A549 (cell line): Measurements from ENCODE around the gene PRTN3. TPM values are rescaled to one million over a fixed set of nuclear protein-coding genes. Genes with fewer than 3 reads are reported as not detected.

Source experiments
- ATAC-seq, 2 experiments: fragments of 200-7000 bp in 1 of 2; fragments of >200 bp in 1 of 2; cut with Nextera tagmentation in 1 of 2; cut with Tn5 transposase in 1 of 2; 3 replicates each; pipeline versions ENCODE4 v1.8.0 to v1.9.1; 2018 to 2020; ENCODE audit warnings: mild to moderate bottlenecking in 1 of 2, moderate library complexity in 1 of 2
- CTCF ChIA-PET: fragments of 300-600 bp; sonication (Branson Sonifier 250); formaldehyde crosslinking; extraction: SDS; loops from one replicate; lab custom pipeline; 2021; ENCODE audit warnings: antibody characterized with exemption, inconsistent platforms; lab: Yijun Ruan, JAX
- POLR2A ChIA-PET: fragments of 350-600 bp; formaldehyde crosslinking; extraction: SDS; loops from one replicate; lab custom pipeline; 2021; ENCODE audit warnings: antibody characterized with exemption, inconsistent platforms; lab: Yijun Ruan, JAX
- DNase-seq, 2 experiments: peaks; one replicate each; pipeline versions ENCODE4 v3.0.0 to v3.0.0-alpha.2; 2011 to 2016; ENCODE audit warnings: low read depth in 1 of 2, low spot score in 1 of 2
- FAIRE-seq: peaks from 2 replicates; lab custom pipeline; 2011; peaks lifted over from hg19 to GRCh38; lab: Jason Lieb, UNC
- H3K27ac ChIP-seq, 2 experiments: fragments of >200 bp; sonication (Bioruptor Twin); formaldehyde crosslinking; 3 replicates each; pipeline ENCODE4 v1.5.1; 2016 to 2017
- H3K4me1 ChIP-seq: fragments of >200 bp; sonication (Bioruptor Twin); formaldehyde crosslinking; 3 replicates; pipeline ENCODE4 v1.6.1; 2016
- H3K4me2 ChIP-seq: fragments of >200 bp; sonication (Bioruptor Twin); formaldehyde crosslinking; 3 replicates; pipeline ENCODE4 v1.6.1; 2016
- H3K4me3 ChIP-seq: fragments of >200 bp; sonication (Bioruptor Twin); formaldehyde crosslinking; 3 replicates; pipeline ENCODE4 v1.5.1; 2016
- H3K9me3 ChIP-seq: fragments of >200 bp; sonication (Bioruptor Twin); formaldehyde crosslinking; 3 replicates; pipeline ENCODE4 v1.6.1; 2016
- CBX8 ChIP-seq: fragments of 200-600 bp; sonication (generic); IDR thresholded peaks from 2 replicates; pipeline ENCODE4 v1.6.1; 2016
- CHD2 ChIP-seq: fragments of 150-350 bp; IDR thresholded peaks from 2 replicates; pipeline ENCODE4 v1.6.1; 2014; ENCODE audit warnings: low read length; ENCODE audit not compliant: partially characterized antibody
- ESRRA ChIP-seq: fragments of 150-350 bp; IDR thresholded peaks from 2 replicates; pipeline ENCODE4 v1.6.1; 2014; ENCODE audit warnings: mild to moderate bottlenecking, low read length, borderline replicate concordance
- FOSL2 ChIP-seq, 2 experiments: fragments of 450-650 bp in 1 of 2; fragments of >200 bp in 1 of 2; sonication (Bioruptor Twin) in 1 of 2; formaldehyde crosslinking; IDR thresholded peaks; 2 replicates each; pipeline versions ENCODE4 v1.5.0 to v1.6.1; 2016 to 2020; ENCODE audit warnings: mild to moderate bottlenecking in 1 of 2, moderate library complexity in 1 of 2
- JUNB ChIP-seq: fragments of >200 bp; sonication (Bioruptor Twin); formaldehyde crosslinking; IDR thresholded peaks from 2 replicates; pipeline ENCODE4 v1.6.1; 2016
- KDM1A ChIP-seq: fragments of 200-600 bp; sonication (generic); IDR thresholded peaks from 2 replicates; pipeline ENCODE4 v1.6.1; 2016; ENCODE audit warnings: low read depth, mild to moderate bottlenecking
- NR3C1 ChIP-seq: fragments of >200 bp; sonication (Bioruptor Twin); formaldehyde crosslinking; IDR thresholded peaks from 3 replicates; pipeline ENCODE4 v1.6.1; 2017
- RCOR1 ChIP-seq: fragments of 150-350 bp; IDR thresholded peaks from 2 replicates; pipeline ENCODE4 v1.6.1; 2014; ENCODE audit warnings: antibody characterized with exemption, low read length, low read depth
- RFX5 ChIP-seq: fragments of 450-650 bp; IDR thresholded peaks from 2 replicates; pipeline ENCODE4 v1.7.1; 2014; ENCODE audit warnings: antibody characterized with exemption, mild to moderate bottlenecking, moderate library complexity
- ZFP36 ChIP-seq: fragments of 450-650 bp; IDR thresholded peaks from 2 replicates; pipeline ENCODE4 v1.6.1; 2014; ENCODE audit warnings: borderline replicate concordance; ENCODE audit not compliant: partially characterized antibody
- WGBS: methylation state at CpG from one replicate; pipeline ENCODE4 v1.1.6; 2017; ENCODE audit errors: missing lambda C conversion rate; 5-methylcytosine and 5-hydroxymethylcytosine counted together
- polyA minus RNA-seq: library from RNA; depleted of rRNA, polyadenylated mRNA; stranded (reverse); fragments of >200 nt; gene quantifications from 2 replicates; pipeline ENCODE4 v1.2.3, GENCODE V29; 2011; rRNA and poly(A)+ RNA removed
- polyA plus RNA-seq, 4 experiments: library from polyadenylated mRNA; depleted of rRNA in 3 of 4; stranded (reverse); fragments of >200 nt; fragmentation: RNase III in 1 of 4; extraction: RNeasy Plus Mini Kit Qiagen cat#74134 plus additional on column Dnase treatment in 1 of 4; gene quantifications; 2 replicates in 3 of 4; 3 replicates in 1 of 4; pipeline ENCODE4 v1.2.3, GENCODE V29; 2011 to 2017
- TF ChIP-seq, protein P1 (sequence below): IDR thresholded peaks from 2 replicates; pipeline ENCODE4 v1.6.1; 2012; ENCODE audit warnings: low read depth, borderline replicate concordance
- TF ChIP-seq, protein P2 (sequence below): fragments of 250-450 bp; sonication (Bioruptor Pico); IDR thresholded peaks from 2 replicates; pipeline ENCODE4 v1.5.0; 2021; ENCODE audit warnings: mild to moderate bottlenecking, moderate library complexity, borderline replicate concordance
- TF ChIP-seq, protein P3 (sequence below): IDR thresholded peaks from 2 replicates; pipeline ENCODE4 v1.6.1; 2012
- TF ChIP-seq, protein P4 (sequence below): fragments of >200 bp; sonication (Bioruptor Twin); formaldehyde crosslinking; IDR thresholded peaks from 3 replicates; pipeline ENCODE4 v1.5.1; 2016
- TF ChIP-seq, protein P5 (sequence below): fragments of >200 bp; sonication (Bioruptor Twin); formaldehyde crosslinking; IDR thresholded peaks from 3 replicates; pipeline ENCODE4 v1.6.1; 2016
- TF ChIP-seq, protein P6 (sequence below): fragments of 200-600 bp; sonication (generic); IDR thresholded peaks from 2 replicates; pipeline ENCODE4 v1.6.1; 2016; ENCODE audit warnings: antibody characterized with exemption, mild to moderate bottlenecking, moderate library complexity
- TF ChIP-seq, protein P7 (sequence below): IDR thresholded peaks from 2 replicates; pipeline ENCODE4 v1.6.1; 2012

PRTN3 gene, protein sequence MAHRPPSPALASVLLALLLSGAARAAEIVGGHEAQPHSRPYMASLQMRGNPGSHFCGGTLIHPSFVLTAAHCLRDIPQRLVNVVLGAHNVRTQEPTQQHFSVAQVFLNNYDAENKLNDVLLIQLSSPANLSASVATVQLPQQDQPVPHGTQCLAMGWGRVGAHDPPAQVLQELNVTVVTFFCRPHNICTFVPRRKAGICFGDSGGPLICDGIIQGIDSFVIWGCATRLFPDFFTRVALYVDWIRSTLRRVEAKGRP
- polyA plus RNA-seq (2011; rRNA removed) (0.21 and 0.36 TPM in 2 replicates), polyA plus RNA-seq (2017; fragmentation: RNase III; extraction: RNeasy Plus Mini Kit Qiagen cat#74134 plus additional on column Dnase treatment) (0.18 to 0.39 TPM (median 0.24 TPM) in 3 replicates), polyA minus RNA-seq (0.44 TPM in 1 of 2 replicates, not detected in the other)
- 0.53 and 0.69 TPM in 2 replicates for polyA plus RNA-seq (2012; cell fraction: cytosol; rRNA removed)
- polyA plus RNA-seq (2012; cell fraction: nucleus; rRNA removed), result 0.34 and 0.65 TPM in 2 replicates

DNA sequence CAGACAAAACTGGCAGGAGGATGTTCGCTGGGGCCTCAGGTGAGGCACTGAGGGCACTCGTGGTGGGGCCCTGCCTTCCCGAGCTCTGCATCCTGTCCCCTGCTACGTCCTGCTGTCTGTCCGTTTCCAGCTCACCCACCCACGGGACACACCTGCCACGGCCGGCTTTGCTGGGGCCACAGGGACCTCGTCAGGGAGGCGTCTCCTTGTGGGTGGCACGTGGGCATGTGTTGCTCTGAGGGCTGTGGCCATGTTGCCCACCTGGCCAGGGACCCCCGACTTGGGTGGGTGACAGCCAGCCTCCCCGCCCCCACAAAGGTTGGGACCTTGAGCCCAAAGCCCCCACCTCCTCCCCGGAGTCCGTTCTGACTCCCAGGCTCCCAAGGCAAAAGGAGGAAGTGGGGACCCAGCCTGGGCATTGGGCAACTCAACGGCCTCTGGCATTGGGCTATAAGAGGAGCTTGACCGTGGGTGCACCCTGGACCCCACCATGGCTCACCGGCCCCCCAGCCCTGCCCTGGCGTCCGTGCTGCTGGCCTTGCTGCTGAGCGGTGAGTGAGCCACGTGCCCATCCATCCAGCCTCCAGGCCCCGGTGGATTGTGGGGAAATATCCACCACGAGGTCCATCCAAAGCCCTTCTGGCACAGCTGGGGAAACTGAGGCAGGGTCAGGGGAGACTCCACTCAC is at the start of gene PRTN3:
Gene PRTN3 (plus strand): TSS at position 481 of the 688 bp plus-strand sequence. CDS start 10 bp downstream, at position 491.
- DNase-seq (no peak), ATAC-seq (no peak), FAIRE-seq (no peak)
- H3K9me3 ChIP-seq, result no peaks in the 10 kb centered on the region
- H3K4me2 ChIP-seq, result no peak within 1 kb of the TSS
- H3K4me3 ChIP-seq, result no peak within 1 kb of the TSS
- H3K27ac ChIP-seq, result no peak within 1 kb of the TSS
- CTCF ChIA-PET, result no interaction called here
- TF ChIP-seq, protein P1, sequence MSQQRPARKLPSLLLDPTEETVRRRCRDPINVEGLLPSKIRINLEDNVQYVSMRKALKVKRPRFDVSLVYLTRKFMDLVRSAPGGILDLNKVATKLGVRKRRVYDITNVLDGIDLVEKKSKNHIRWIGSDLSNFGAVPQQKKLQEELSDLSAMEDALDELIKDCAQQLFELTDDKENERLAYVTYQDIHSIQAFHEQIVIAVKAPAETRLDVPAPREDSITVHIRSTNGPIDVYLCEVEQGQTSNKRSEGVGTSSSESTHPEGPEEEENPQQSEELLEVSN, result no peak
- no peak for TF ChIP-seq FOSL2 (IDR thresholded peaks at IDR 0.05)
- no peak for TF ChIP-seq FOSL2 (CRISPR knock-in tag; IDR thresholded peaks at IDR 0.05)
- TF ChIP-seq RFX5, result no peak
- TF ChIP-seq, protein P2, sequence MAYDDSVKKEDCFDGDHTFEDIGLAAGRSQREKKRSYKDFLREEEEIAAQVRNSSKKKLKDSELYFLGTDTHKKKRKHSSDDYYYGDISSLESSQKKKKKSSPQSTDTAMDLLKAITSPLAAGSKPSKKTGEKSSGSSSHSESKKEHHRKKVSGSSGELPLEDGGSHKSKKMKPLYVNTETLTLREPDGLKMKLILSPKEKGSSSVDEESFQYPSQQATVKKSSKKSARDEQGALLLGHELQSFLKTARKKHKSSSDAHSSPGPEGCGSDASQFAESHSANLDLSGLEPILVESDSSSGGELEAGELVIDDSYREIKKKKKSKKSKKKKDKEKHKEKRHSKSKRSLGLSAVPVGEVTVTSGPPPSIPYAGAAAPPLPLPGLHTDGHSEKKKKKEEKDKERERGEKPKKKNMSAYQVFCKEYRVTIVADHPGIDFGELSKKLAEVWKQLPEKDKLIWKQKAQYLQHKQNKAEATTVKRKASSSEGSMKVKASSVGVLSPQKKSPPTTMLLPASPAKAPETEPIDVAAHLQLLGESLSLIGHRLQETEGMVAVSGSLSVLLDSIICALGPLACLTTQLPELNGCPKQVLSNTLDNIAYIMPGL (CRISPR knock-in tag), result no peak
- TF ChIP-seq, protein P3, sequence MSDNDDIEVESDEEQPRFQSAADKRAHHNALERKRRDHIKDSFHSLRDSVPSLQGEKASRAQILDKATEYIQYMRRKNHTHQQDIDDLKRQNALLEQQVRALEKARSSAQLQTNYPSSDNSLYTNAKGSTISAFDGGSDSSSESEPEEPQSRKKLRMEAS, result no peak
- TF ChIP-seq, protein P4, sequence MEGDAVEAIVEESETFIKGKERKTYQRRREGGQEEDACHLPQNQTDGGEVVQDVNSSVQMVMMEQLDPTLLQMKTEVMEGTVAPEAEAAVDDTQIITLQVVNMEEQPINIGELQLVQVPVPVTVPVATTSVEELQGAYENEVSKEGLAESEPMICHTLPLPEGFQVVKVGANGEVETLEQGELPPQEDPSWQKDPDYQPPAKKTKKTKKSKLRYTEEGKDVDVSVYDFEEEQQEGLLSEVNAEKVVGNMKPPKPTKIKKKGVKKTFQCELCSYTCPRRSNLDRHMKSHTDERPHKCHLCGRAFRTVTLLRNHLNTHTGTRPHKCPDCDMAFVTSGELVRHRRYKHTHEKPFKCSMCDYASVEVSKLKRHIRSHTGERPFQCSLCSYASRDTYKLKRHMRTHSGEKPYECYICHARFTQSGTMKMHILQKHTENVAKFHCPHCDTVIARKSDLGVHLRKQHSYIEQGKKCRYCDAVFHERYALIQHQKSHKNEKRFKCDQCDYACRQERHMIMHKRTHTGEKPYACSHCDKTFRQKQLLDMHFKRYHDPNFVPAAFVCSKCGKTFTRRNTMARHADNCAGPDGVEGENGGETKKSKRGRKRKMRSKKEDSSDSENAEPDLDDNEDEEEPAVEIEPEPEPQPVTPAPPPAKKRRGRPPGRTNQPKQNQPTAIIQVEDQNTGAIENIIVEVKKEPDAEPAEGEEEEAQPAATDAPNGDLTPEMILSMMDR, result no peak
- TF ChIP-seq, protein P5, sequence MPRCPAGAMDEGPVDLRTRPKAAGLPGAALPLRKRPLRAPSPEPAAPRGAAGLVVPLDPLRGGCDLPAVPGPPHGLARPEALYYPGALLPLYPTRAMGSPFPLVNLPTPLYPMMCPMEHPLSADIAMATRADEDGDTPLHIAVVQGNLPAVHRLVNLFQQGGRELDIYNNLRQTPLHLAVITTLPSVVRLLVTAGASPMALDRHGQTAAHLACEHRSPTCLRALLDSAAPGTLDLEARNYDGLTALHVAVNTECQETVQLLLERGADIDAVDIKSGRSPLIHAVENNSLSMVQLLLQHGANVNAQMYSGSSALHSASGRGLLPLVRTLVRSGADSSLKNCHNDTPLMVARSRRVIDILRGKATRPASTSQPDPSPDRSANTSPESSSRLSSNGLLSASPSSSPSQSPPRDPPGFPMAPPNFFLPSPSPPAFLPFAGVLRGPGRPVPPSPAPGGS, result no peak
- 61% methylated on average over 7 of the region's 24 CpGs for WGBS
- POLR2A ChIA-PET, result no interaction called here
- H3K4me1 ChIP-seq, result peaks cover 9% of the 10 kb centered on the region; the same call in 1 of the 3 replicates

DNA sequence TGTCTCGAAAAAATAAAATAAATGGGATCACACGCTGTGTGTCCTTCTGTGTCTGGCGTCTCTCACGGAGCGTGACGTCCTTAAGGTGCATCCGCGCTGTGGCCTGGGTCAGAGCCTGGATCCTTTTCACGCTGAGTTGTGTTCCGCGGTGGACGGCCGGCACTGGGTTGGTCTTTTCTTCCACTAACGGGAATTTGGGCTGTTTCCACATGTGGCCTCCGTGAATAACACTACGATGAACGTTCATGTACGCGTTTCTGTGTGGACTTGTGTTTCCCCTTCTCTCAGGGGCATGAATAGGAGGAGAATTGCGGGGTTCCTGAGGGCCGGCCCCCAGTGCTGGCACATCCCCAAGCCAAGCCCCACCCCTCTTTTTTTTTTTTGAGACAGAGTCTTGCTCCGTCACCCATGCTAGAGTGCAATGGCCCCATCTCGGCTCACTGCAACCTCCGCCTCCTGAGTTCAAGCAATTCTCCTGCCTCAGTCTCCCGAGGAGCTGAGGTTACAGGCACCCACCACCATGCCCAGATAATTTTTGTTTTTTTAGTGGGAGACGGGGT is 49.7 kb upstream of the PRTN3 start:
- H3K9me3 ChIP-seq, result no peaks in the 10 kb centered on the region
- peak overlapping the region; percentile 53 for H3K4me2 ChIP-seq
- CTCF ChIA-PET, result interaction anchor here (0.6 to 0.8 kb wide), 2 partner anchors 19 to 20 kb away, joined by 3 read pairs; no protein-coding TSS in a partner anchor
- POLR2A ChIA-PET, result no interaction called here
- ATAC-seq (no peak), DNase-seq (no peak), FAIRE-seq (no peak)
- H3K4me1 ChIP-seq, result peaks cover 32% of the 10 kb centered on the region
- 91% methylated on average over 26 of the region's 26 CpGs for WGBS
- H3K4me3 ChIP-seq, result no peak overlapping the region
- TF ChIP-seq CHD2 (no peak), CBX8 (no peak), NR3C1 (no peak), RCOR1 (no peak), KDM1A (no peak), JUNB (no peak), ZFP36 (no peak), ESRRA (no peak)
- TF ChIP-seq, protein P6, sequence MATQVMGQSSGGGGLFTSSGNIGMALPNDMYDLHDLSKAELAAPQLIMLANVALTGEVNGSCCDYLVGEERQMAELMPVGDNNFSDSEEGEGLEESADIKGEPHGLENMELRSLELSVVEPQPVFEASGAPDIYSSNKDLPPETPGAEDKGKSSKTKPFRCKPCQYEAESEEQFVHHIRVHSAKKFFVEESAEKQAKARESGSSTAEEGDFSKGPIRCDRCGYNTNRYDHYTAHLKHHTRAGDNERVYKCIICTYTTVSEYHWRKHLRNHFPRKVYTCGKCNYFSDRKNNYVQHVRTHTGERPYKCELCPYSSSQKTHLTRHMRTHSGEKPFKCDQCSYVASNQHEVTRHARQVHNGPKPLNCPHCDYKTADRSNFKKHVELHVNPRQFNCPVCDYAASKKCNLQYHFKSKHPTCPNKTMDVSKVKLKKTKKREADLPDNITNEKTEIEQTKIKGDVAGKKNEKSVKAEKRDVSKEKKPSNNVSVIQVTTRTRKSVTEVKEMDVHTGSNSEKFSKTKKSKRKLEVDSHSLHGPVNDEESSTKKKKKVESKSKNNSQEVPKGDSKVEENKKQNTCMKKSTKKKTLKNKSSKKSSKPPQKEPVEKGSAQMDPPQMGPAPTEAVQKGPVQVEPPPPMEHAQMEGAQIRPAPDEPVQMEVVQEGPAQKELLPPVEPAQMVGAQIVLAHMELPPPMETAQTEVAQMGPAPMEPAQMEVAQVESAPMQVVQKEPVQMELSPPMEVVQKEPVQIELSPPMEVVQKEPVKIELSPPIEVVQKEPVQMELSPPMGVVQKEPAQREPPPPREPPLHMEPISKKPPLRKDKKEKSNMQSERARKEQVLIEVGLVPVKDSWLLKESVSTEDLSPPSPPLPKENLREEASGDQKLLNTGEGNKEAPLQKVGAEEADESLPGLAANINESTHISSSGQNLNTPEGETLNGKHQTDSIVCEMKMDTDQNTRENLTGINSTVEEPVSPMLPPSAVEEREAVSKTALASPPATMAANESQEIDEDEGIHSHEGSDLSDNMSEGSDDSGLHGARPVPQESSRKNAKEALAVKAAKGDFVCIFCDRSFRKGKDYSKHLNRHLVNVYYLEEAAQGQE, result no peak
- TF ChIP-seq, protein P7, sequence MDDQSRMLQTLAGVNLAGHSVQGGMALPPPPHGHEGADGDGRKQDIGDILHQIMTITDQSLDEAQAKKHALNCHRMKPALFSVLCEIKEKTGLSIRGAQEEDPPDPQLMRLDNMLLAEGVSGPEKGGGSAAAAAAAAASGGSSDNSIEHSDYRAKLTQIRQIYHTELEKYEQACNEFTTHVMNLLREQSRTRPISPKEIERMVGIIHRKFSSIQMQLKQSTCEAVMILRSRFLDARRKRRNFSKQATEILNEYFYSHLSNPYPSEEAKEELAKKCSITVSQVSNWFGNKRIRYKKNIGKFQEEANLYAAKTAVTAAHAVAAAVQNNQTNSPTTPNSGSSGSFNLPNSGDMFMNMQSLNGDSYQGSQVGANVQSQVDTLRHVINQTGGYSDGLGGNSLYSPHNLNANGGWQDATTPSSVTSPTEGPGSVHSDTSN, result no peak
- H3K27ac ChIP-seq, result peak overlapping the region; percentile 63 to 93
